Stimulated activated CD8-positive, alpha-beta memory T cell treated with anti-CD3 and anti-CD28 coated beads, Interleukin-7, amount 100 ng/mL, for 4 hours (primary cell): ENCODE measurements around the gene ZDHHC19.
"Not testable (repeated sequence)": the region's sequence is repeated elsewhere in the genome, so short reads cannot be mapped to it uniquely, and the experiment has no call there.

Experiments used
- DNase-seq, 2 donors: peaks; one replicate each; pipeline ENCODE4 v3.0.0-alpha.2; 2020; ENCODE audit warnings: low read depth in 2 of 2

The ZDHHC19 gene

DNA sequence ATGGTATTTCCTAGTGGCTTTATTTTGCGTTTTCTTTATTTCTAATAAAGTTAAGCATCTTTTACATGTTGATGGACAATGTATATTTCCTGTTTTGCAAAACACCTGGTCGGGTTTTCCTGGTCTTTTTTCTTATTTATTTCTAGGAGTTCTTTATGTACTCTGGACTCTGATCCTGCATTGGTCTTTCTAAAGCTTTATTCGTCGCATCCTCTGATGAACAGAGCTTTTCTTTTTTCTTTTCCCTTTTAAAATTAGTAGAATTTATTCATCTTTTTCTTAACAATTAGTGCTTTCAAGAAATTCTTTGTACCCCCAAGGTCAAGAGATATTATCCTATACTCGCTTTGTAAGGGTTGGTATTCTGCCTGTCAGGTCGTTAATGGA is 32.2 kb downstream of the ZDHHC19 start:
- DNase-seq, result no peak

DNA sequence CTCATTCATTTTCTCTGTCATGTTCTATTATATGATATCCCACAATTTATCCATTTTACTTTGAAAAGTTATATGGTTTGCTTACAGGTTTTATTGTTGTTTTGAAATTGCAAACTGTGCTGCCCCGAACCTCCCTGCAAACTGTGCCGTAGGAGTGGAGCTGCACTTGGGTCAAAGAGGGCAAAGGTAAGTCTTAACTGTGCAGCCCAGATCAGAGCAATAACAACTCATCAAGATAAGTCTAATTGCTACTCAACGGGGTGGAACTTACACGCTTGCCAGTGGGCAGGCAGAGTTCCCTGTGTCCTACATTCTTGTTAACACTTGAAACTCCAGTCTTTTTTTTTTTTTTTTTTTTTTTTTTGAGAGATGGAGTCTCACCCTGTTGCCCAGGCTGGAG is 33.2 kb downstream of the ZDHHC19 start:
- DNase-seq, result no peak

DNA sequence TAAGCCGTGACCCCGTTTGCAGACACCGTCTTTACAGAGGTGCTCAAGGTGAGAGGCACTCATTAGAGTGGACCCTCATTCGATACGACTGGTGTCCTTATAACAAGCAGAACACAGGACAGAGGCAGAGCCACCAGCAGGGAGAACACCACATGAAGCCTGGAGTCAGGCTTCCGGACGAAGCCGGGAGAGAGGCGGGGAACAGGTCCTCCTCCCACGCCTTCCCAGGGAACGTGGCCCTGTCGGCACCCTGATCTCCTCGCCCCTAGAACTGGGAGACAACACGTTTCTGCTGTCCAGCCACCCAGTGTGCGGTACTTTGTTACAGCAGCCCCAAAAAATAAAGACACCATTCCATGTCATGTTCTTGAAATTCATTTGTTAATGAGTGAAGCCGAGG is 33.6 kb downstream of the ZDHHC19 start:
- no peak for DNase-seq

DNA sequence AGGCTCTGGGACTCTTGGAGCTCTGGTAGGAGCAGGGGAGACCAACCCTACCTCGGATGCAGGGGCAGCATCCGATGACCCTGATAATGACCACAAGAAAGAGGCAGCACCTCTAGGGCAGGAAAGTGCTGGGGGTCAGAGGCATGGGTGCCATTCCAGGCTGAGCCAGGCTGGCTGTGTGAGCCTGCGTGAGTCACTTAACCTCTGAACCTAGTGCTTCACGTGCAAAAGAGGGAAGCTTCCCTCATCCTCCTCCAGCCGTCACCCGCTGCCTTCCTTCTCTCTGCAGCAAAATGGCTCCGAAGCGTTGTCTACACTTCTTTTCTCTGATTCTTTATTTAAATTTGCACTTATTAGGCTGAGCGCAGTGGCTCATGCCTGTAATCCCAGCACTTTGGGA is 35.5 kb downstream of the ZDHHC19 start:
- no peak for DNase-seq

DNA sequence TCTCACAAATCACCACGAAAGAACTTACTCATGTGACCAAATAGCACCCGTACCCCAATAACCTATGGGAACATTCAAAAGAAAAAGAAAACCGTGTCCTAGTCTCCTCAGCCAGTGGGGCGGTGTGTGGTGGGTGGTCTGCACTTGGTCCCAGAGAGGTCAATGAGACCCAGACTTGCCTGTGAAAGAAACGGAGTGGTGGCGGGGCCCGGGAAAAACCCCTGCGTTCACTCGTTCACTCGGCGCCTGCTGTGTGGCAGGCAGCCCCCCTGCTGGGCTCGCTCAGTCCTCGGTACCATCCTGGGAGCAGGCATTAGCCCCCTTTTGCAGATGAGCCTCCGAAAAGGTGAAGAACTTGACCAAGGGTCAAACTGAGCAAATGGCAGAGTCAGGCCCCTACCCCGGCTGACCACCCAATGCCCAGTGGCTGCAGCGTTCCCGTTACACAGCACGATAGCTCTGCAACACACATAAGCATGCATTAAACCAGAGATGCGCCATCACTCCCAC is 36.0 kb downstream of the ZDHHC19 start:
- DNase-seq, result no peak

DNA sequence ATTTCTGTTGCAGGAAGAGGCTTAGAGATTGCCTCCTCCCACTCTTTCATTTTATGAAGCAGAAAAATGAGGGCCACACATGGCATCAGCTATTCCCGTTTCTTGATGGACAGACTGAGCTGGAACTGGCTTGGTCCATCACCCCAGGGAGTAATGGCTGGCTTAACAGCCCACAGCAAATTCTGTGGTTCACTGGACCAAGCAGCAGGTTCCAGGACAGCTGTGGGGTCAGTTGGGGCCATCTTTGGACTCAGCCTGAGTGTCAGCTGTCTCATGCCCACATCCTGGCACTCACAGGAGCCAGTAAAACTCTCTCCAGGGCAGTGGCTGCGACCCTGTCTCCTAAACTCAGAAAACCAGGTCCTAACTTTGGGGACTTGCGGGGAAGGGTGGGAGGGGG is 36.5 kb downstream of the ZDHHC19 start:
- DNase-seq, result no peak

DNA sequence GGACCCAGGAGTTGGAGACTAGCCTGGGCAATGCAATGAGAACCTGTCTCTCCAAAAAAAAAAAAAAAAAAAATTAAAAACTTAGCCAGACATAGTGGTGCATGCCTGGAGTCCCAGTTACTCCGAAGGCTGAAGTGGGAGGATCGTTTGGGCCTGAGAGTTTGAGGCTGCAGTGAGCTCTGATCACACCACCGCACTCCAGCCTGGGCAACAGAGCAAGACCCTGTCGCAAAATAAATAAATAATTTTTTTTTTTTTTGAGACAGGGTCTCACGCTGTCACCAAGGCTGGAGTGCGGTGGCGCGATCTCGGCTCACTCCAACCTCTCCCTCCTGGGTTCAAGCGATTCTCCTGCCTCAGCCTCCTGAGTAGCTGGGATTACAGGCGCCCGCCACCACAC is 40.9 kb downstream of the ZDHHC19 start:
- not testable (repeated sequence) for DNase-seq

DNA sequence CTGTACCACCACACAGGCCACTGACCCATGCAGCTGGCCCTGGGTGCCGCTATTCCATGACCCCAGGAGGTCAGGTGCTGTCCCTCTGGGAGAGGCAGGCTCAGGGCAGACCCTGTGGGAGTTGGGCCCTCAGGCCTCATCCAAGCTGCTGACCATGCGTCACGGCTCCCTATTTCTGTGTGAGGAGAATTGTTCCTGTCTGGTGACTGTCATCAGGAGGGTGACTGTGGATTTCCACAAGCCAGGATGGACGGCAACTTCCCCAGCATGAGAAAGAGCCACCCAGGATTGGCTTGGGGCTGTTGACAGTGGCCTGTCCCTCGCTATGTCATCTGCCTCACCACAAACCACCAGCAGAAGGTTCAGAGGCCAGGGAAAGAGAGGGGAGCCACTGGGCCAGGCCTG is 41.4 kb downstream of the ZDHHC19 start:
- no peak for DNase-seq

DNA sequence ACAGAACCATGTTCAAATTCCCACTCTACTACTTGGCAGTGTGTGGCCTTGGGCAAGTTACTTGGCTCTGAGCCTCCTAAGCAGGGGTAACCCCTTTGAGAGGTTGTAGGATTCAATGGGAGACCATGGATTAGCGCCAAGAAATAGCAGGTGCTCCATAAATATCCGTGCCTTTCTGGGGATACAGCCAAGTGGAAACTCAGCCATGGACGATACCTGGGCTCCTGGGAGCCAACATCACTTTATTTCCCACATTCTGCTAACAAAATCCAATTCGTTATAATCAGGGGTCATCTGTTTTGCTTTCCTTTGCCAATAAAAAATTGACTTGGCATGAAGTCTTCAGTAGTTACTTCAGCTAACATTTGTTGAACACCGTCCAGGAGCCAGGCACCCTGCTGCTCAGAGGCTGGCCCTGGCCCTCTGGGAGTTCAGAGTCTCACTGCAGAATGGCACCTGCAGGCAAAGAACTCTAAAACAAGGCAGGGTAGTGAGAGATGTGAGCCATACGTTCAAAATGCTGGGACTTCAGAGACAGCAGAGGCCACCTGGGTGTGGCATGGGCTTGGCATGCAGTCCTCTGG is 42.3 kb downstream of the ZDHHC19 start:
- DNase-seq, result no peak

DNA sequence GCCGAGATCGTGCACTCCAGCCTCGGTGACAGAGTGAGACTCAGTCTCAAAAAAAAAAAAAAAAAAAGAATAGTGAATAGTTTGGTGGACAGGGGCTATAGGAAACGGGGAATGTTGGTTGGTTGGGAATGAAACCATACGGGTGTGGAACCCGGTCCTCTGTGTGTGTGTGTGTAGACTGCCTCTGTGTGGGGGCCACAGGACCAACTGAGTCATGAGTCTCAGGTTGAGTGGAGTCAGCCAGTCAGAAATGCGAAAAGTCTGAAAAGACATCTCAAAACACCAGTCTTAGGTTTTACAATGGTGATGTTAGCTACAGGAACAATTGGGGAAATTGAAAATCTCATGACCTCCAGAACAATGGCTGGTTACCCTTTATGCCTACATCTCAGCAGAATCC is 44.5 kb downstream of the ZDHHC19 start:
- DNase-seq, result no peak

DNA sequence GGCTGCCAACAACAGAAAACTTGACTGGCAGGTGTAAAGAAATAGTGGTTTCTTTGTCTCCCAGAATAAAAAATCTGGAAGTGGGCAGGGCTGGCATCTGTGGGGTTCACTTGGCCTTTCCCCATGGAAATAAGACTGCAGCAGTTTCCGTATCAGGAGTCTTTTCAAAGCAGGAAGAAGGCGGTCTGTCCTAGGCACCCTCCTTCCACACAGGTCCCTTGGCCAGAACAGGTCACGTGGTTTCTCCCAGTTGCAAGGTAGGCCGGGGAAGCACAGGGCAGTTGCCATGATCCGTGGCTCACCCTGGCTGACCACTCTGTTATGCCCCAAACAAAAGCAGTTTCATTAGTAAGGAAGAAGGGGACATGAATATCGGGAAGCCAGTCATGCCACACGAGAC is 45.4 kb downstream of the ZDHHC19 start:
- no peak for DNase-seq

DNA sequence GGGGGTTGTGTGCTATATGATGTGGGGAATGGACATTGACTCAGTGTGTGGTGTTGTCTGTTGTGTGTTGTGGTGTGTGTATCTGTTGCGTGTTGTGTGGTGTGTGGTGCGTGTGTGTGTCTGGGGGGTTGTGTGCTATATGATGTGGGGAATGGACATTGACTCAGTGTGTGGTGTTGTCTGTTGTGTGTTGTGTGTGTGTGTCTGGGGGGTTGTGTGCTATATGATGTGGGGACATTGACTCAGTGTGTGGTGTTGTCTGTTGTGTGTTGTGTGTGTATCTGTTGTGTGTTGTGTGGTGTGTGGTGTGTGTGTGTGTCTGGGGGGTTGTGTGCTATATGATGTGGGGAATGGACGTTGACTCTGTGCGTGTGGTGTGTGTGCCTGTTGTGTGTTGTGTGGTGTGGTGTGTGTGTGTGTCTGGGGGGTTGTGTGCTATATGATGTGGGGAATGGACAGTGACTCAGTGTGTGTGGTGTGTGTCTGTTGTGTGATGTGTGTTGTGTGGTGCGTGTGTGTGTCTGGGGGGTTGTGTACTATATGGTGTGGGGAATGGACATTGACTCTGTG is 46.1 kb downstream of the ZDHHC19 start:
- not testable (repeated sequence) for DNase-seq

DNA sequence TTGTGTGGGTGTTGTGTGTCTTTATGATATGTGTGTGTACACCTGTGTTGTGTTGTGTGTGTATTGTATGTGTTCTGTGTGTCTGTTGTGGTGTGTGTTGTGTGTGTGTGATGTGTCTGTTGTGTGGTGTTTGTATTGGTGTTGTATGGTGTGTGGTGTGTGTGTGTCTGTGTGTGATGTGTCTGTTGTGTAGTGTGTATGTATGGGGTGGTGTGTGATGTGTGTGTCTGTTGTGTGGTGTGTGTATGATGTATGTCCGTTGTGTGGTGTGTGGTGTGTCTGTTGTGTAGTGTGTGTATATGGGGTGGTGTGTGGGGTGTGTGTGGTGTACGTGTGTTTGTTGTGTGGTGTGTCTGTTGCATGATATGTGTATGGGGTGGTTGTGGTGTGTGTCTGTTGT is 46.6 kb downstream of the ZDHHC19 start:
- no peak for DNase-seq

DNA sequence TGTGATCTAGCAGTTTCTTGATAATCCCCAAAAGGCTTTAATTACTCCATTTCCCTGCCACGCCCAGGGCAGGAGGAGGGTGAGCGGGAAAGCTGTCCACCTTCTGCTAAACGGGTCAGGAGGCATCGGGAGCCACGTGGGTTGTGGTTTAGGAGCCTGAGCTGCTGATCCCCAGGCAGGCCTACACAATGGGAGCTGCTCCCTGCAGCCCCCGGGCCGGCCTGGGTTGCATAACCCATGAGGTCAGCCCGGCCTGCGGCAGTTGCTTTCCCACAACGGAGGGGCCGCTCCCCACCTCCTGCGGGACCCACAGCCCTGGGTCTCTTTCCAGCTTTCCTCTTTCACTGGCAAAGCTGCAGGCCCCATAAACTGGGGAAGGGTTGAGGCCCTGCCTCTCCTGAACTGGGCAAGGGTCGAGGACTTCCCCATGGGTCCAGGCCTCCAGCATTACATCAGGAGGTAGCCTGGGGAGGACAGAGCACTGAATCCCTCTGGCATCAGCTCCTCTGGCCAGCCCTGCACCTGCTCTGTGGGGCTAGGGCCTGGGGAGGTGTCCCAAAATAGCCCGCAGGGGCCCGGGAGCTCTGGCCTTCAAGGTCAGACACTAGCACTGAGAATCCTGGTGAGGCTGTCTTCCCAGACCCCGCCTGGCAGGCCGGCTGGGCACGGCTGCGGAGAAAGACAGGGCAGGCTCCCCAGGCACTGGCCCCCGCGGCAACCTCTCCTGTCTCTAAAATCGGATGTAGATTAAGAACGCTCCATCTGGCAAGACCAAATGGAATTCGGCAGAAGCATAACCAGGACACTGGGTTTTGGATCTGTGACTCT is 47.3 kb downstream of the ZDHHC19 start:
- DNase-seq, result no peak

DNA sequence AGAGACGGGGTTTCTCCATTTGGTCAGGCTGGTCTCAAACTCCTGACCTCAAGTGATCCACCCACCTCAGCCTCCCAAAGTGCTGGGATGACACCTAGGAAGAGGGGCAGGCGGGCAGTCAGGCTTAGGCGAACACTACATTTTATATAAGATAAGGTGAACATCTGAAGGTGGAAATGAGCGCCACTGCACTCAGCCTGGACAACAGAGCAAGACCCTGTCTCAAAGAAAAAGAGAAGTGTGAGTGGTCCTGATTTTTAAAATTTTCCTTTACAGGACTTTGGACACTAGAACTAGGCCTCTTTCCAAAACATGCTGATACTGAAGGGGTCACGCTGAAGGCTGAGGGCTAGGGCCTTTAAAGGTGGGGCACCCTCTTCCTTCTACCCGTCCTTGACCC is 48.0 kb downstream of the ZDHHC19 start:
- no peak for DNase-seq

DNA sequence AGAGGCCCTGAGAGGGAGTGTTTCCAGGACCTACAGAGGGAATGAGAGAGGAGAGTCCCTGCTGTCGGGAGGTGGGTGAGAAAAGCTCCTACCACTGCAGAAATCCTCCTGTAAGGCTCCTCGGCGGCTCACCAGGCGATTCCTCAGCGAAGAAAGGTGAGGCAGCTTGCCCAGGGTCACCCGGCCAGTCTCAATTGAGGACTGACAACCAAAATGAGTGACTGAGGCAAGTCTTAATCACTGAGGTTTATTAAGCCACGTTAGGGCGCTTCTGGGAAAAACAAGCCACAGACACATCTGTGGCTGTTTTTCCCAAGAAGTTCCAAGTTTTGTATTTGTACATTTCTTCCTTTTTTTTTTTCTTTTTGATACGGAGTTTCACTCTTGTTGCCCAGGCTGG is 48.5 kb downstream of the ZDHHC19 start:
- no peak for DNase-seq

DNA sequence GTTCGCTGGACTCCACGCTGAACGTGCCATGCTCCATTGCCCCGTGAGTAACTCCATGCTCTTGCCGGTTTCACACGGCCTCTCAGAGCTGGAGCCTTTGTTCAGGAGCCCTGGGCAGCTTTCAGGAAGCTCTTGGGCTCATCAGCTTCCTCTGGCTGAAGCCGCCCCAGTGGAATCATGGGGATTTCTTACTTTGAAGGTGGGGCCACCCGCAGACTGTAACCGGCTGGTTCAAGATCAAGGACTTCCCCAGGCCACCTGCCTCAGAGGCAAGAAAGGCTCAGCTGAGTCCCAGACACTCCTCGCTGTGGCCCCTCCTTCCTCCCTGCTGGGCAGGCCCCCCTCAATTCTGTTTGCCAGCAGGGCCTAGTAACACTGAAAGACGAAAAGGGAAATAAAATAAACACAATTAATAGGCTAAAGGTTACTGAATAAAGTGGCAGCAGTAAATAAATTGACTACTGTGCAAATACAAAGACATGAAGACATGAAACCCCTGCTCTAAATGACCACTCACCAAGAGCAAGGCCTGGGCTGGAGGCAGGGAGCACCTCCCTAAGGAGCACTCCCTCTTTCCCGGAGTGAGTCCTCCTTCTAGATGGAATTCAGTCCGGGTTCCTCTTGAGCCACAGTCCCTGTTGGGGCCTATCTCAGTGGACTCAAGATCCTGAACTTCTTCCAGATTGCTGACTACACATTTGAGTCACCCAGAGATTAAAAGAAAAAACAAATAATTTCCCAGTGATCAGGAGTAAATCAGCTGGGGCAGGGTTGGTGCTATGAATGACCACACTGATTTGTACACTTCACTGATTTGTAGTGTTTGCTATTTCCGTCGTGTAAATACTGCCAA is 51.0 kb downstream of the ZDHHC19 start:
- DNase-seq, result no peak

DNA sequence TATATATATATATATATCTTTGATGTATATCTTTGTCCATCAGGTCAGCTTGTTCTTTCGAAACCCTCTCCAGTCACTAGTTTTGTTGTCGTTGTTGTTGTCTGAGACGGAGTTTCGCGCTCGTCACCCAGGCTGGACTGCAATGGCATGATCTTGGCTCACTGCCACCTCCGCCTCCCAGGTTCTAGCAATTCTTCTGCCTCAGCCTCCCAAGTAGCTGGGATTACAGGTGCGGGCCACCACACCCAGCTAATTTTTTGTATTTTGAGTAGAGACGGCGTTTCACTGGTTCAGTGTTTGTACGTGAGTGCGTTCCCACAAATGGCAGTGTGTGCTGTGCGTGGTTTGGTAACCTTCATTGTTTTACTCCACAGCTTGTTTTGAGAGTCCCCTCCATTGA is 51.7 kb downstream of the ZDHHC19 start:
- DNase-seq, result no peak

DNA sequence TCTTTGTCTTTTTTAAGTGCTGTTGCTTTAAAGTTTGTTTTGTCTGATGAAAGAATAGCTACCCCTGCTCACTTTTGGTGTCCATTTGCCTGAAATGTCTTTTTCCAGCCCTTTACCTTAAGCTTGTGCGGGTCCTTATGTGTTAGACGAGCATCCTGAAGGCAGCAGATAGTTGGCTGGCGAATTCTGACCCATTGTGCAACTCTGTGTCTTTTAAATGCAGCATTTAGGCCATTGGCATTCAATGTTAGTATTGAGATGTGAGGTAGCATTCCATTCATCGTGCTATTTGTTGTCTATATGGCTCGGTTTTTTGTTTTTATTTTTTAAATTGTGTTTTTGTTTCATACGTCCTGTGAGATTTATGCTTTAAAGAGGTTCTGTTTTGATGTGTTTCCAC is 55.0 kb downstream of the ZDHHC19 start:
- DNase-seq, result no peak

DNA sequence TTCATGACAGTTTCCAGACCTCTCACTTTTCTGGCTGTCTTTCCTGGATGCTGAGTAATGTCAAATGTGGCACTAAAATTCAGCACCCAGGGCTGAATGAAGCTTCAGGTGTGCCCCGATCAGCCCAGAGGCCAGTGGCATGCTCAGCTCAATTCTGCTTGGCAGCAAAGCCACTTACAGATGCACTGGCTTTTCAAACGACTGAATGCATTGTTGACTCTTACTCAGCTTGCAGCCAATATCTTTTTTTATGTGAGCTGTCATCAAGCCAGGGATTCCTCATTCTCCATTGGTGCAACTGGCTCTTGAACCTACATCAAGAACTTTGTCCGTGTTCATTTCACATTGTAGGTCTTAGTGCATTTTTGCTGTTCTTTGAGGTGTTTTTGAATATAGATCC is 60.7 kb downstream of the ZDHHC19 start:
- no peak for DNase-seq

DNA sequence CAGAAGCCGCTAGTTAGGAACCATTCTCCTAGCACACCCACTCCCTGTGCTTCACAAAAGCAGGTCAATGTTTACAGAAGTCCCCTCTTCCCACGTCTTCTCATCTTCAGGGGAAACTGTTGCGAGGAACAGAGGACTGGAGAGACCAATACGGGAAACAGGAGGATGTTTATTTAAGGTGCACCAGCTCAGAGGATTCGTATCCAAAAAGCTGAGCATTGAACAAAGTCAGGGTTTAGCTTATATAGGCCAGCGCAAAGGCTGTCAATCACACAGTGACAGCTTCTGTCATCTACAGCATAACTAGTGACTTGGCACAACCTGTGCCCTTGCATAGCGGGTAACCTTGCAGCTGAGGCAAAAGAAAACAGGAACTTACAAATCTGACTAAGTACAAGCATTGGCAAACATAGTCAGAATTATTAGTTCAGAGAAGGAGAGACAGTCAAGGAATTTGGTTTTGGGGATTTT is 61.3 kb downstream of the ZDHHC19 start:
- no peak for DNase-seq

DNA sequence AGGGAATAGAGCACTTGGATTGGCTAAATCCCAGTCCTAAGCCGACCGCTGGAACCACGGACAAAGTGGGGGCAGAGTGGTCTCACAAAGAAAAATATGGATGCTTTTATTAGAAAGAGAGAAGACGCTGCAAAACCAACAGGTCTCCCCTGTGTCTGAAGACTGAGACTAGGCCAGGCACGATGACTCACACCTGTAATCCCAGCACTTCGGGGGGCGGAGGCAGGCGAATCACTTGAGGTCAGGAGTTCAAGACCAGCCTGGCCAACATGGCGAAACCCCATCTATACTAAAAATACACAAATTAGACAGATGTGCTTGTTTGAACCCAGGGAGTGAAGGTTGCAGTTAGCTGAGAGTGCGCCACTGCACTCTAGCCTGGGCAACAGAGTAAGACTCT is 61.8 kb downstream of the ZDHHC19 start:
- no peak for DNase-seq
